Right hindlimb (tissue), 1 donor: ENCODE results near the gene CEMIP2.

Source experiments
- DNase-seq: peaks from one replicate; pipeline ENCODE4 v3.0.0-alpha.2; 2018

Gene CEMIP2

DNA sequence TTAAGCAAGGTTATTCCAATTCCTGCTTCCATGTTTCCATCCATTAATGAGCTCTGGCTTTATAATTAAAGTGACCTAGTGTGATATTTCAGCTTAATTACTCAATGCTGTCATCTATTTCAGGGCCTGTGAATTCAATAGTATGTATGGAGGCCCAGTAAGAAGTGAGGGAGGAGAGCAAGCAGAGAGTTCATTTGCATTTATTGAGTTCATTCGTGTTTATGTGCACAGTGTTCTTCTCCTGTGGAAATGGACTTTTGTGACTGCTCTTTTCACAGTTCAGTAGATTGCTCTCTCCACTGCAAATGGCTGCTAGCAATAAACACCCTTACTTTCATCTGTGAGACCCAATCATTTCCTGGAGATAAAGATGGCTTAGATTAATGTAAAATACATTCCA, 130.9 kb downstream of the CEMIP2 start:
- DNase-seq, result no peak

DNA sequence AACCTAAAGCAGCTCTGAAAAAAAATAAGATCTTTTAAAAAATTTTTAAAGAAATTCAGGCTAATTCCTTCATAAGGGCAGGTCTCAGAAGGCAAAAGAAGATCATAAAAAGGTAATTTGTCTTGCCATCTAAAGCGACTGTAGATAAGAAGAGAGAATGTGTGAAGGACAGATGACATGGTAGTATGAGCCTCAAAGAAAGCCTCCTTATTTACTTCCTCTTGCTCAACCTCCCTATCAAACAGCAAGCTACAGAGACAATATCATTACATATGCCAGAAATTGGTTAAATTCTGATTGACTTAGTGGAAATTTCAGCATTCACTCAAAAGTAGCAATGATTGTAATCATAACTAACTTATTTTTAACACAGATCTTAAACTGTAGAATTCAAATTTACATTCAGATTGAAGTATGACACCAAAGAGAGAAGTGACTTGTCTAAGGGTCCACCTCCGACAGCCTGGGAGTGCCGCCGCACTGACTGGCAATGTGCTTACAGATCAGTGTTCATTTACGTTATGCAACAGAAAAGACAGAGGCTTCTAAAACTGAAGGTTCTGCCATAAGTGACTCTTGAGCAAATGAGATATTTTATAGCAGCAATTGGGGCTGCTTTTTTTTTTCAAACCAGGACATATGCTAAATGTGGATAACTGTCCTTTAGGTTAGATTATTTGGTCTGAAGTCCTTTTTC, 132.0 kb downstream of the CEMIP2 start:
- DNase-seq, result no peak

DNA sequence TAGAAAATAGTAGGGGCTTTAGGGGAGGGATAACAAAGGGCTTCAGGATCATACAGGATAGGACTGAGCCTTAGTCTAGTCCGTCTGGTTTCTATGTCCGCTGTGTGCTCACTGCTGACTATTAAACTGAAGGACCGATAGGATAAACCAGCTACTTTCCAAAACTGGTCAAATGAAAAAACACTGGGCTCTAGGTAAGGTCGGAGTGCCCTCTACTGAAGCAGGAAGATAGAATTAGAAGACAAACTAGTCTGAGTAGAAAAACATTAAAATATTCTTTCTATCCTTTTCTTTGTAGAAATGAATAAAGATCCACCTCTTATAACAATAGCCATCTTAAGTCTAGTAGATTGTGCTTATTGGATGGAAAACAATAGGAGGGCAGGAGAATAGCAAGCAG, 133.6 kb downstream of the CEMIP2 start:
- no peak for DNase-seq
